ENCODE results near the gene SLC6A3.

SLC6A3 gene

GRCh38 chr5:1436681-1437080 is 8.6 kb downstream of the SLC6A3 start:
- TF ChIP-seq FOXP2 (optimal IDR thresholded peaks at IDR 0.05; ENCODE audit: borderline replicate concordance, extremely low read depth, extremely low read length, insufficient read depth) (no peak), REST (IDR thresholded peaks at IDR 0.05; ENCODE audit: insufficient read depth in 1 of 2, low read depth in 2 of 2, low read length in 2 of 2) (no peak)

- TF ChIP-seq SIN3A (IDR thresholded peaks at IDR 0.05; ENCODE audit: borderline replicate concordance, insufficient read depth, low read length), result no peak
- no peak for TF ChIP-seq TAF1 (IDR thresholded peaks at IDR 0.05; ENCODE audit: borderline replicate concordance, insufficient read depth, low read length)
- no peak for TF ChIP-seq FOXP2 (optimal IDR thresholded peaks at IDR 0.05; ENCODE audit: borderline replicate concordance, extremely low read depth, extremely low read length, insufficient read depth)
- TF ChIP-seq REST (IDR thresholded peaks at IDR 0.05; ENCODE audit: insufficient read depth in 1 of 2, low read depth in 2 of 2, low read length in 2 of 2), result no peak
- TF ChIP-seq POLR2AphosphoS5 (IDR thresholded peaks at IDR 0.05; ENCODE audit: low read depth, low read length), result no peak
Measured at GRCh38 chr5:1436036-1436435, 9.2 kb downstream of the SLC6A3 start.

DNA sequence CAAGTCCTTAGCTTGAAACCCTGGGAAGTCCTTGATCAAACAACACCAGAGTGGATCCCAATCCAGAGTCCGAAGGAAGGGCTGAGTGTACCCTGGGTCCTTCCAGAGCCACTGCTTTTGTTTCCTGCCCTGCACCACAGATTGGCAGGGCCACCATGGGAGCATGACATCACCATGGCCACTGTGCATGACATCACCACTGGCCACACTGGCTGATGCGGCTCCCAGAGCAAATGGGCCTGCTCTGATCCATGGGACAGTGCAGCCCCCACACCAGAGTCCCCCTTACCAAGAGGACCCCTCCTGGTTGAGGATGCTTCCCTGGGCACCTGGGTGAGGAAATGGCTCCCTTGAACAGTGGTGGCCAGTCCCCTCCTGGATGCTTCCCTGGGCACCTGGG is 9.9 kb downstream of the SLC6A3 start:
- no peak for TF ChIP-seq TAF1 (IDR thresholded peaks at IDR 0.05; ENCODE audit: borderline replicate concordance, insufficient read depth, low read length)
- TF ChIP-seq SIN3A (IDR thresholded peaks at IDR 0.05; ENCODE audit: borderline replicate concordance, insufficient read depth, low read length), result no peak
- no peak for TF ChIP-seq REST (IDR thresholded peaks at IDR 0.05; ENCODE audit: insufficient read depth in 1 of 2, low read depth in 2 of 2, low read length in 2 of 2)
- no peak for TF ChIP-seq POLR2AphosphoS5 (IDR thresholded peaks at IDR 0.05; ENCODE audit: low read depth, low read length)
- no peak for TF ChIP-seq FOXP2 (optimal IDR thresholded peaks at IDR 0.05; ENCODE audit: borderline replicate concordance, extremely low read depth, extremely low read length, insufficient read depth)

- TF ChIP-seq FOXP2 (optimal IDR thresholded peaks at IDR 0.05; ENCODE audit: borderline replicate concordance, extremely low read depth, extremely low read length, insufficient read depth), result no peak
- no peak for TF ChIP-seq SIN3A (IDR thresholded peaks at IDR 0.05; ENCODE audit: borderline replicate concordance, insufficient read depth, low read length)
- no peak for TF ChIP-seq TAF1 (IDR thresholded peaks at IDR 0.05; ENCODE audit: borderline replicate concordance, insufficient read depth, low read length)
- no peak for TF ChIP-seq REST (IDR thresholded peaks at IDR 0.05; ENCODE audit: insufficient read depth in 1 of 2, low read depth in 2 of 2, low read length in 2 of 2)
- no peak for TF ChIP-seq POLR2AphosphoS5 (IDR thresholded peaks at IDR 0.05; ENCODE audit: low read depth, low read length)
Measured at GRCh38 chr5:1432296-1432695, 12.9 kb downstream of the SLC6A3 start.

- TF ChIP-seq FOXP2 (optimal IDR thresholded peaks at IDR 0.05; ENCODE audit: borderline replicate concordance, extremely low read depth, extremely low read length, insufficient read depth), result no peak
- no peak for TF ChIP-seq TAF1 (IDR thresholded peaks at IDR 0.05; ENCODE audit: borderline replicate concordance, insufficient read depth, low read length)
- no peak for TF ChIP-seq REST (IDR thresholded peaks at IDR 0.05; ENCODE audit: insufficient read depth in 1 of 2, low read depth in 2 of 2, low read length in 2 of 2)
- no peak for TF ChIP-seq SIN3A (IDR thresholded peaks at IDR 0.05; ENCODE audit: borderline replicate concordance, insufficient read depth, low read length)
- TF ChIP-seq POLR2AphosphoS5 (IDR thresholded peaks at IDR 0.05; ENCODE audit: low read depth, low read length), result no peak
Measured at GRCh38 chr5:1431896-1432295, 13.3 kb downstream of the SLC6A3 start.
